ENCODE data around the gene GPHN. TPM values are rescaled to one million over a fixed set of nuclear protein-coding genes. Genes with fewer than 3 reads are reported as not detected.
"Not testable (repeated sequence)": the region's sequence is repeated elsewhere in the genome, so short reads cannot be mapped to it uniquely, and the experiment has no call there.

Gene GPHN
- total and polyA plus RNA-seq, 10 of the 15 experiments (the other 5 are each of a cell fraction or from before 2014, with no cell fraction given), result 22.3 to 48.8 (median 33.1) TPM

DNA sequence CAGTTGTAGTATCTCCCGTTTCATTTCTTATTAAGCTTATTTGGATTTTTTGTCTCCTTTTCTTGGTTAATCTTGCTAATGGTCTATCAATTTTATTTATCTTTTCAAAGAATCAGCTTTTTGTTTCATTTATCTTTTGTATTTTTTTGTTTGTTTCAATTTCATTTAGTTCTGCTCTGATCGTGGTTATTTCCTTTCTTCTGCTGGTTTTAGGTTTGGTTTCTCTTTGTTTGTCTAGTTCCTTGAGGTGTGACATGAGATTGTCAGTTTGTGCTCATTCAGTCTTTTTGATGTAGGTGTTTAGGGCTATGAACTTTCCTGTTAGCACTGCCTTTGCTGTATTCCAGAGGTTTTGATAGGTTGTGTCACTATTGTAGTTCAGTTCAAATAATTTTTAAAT is 207.4 kb downstream of the GPHN start:
- H3K9me3 ChIP-seq (replicated peaks; ENCODE audit: control insufficient read depth, insufficient read depth, low read length); H4K20me1 ChIP-seq (ENCODE audit: control insufficient read depth, insufficient read depth); BruUV-seq (replicated peaks); H3K27me3 ChIP-seq (replicated peaks in 1 of 2; ENCODE audit: control insufficient read depth in 2 of 2, insufficient read depth in 2 of 2, low read length in 1 of 2); H3K27ac ChIP-seq (ENCODE audit: control insufficient read depth, insufficient read depth); CTCF ChIA-PET; POLR2A ChIA-PET; RAD21 ChIA-PET (ENCODE audit: unreplicated experiment); H3K36me3 ChIP-seq (ENCODE audit: control insufficient read depth in 2 of 2, insufficient read depth in 2 of 2, low read length in 1 of 2); FAIRE-seq; H2AFZ ChIP-seq (ENCODE audit: control insufficient read depth, low read depth, low read length); H3K4me1 ChIP-seq (ENCODE audit: control insufficient read depth, insufficient read depth, low read length); H3K79me2 ChIP-seq (ENCODE audit: control insufficient read depth, insufficient read depth, low read length); H3K4me3 ChIP-seq; H3K9ac ChIP-seq (ENCODE audit: control insufficient read depth, insufficient read depth, low read length); intact Hi-C loops (cut with micrococcal nuclease; ENCODE audit: unreplicated experiment); in situ Hi-C loops (cut with MboI): not testable (repeated sequence)
- 20% methylated on average over 2 of the region's 2 CpGs for WGBS (ENCODE audit: insufficient coverage, insufficient replicate concordance, low lambda C conversion rate, missing lambda C conversion rate)
- SMC1A ChIA-PET (ENCODE audit: uncharacterized antibody, unreplicated experiment), result interaction anchor here (0.6 kb wide), 1 partner anchor 100 kb away, joined by 3 read pairs; no protein-coding TSS in a partner anchor
- peak; percentile 47; the same call in 1 of the 3 replicates for ATAC-seq
- peak; percentile 15 for DNase-seq (ENCODE audit: low read depth, low spot score)
- TF ChIP-seq, protein P1, sequence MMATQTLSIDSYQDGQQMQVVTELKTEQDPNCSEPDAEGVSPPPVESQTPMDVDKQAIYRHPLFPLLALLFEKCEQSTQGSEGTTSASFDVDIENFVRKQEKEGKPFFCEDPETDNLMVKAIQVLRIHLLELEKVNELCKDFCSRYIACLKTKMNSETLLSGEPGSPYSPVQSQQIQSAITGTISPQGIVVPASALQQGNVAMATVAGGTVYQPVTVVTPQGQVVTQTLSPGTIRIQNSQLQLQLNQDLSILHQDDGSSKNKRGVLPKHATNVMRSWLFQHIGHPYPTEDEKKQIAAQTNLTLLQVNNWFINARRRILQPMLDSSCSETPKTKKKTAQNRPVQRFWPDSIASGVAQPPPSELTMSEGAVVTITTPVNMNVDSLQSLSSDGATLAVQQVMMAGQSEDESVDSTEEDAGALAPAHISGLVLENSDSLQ (IDR thresholded peaks at IDR 0.05), result peak; percentile 47; the same call in 1 of the 2 replicates
- 0 out of 2 replicates have a peak, but pooled peaks have one; percentile 26 for TF ChIP-seq HDGF (IDR thresholded peaks at IDR 0.05)
- TF ChIP-seq, protein P2, sequence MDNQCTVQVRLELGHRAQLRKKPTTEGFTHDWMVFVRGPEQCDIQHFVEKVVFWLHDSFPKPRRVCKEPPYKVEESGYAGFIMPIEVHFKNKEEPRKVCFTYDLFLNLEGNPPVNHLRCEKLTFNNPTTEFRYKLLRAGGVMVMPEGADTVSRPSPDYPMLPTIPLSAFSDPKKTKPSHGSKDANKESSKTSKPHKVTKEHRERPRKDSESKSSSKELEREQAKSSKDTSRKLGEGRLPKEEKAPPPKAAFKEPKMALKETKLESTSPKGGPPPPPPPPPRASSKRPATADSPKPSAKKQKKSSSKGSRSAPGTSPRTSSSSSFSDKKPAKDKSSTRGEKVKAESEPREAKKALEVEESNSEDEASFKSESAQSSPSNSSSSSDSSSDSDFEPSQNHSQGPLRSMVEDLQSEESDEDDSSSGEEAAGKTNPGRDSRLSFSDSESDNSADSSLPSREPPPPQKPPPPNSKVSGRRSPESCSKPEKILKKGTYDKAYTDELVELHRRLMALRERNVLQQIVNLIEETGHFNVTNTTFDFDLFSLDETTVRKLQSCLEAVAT (IDR thresholded peaks at IDR 0.05), result peak; percentile 89
- TF ChIP-seq NBN (IDR thresholded peaks at IDR 0.05), result peak; percentile 81
- TF ChIP-seq, protein P3, sequence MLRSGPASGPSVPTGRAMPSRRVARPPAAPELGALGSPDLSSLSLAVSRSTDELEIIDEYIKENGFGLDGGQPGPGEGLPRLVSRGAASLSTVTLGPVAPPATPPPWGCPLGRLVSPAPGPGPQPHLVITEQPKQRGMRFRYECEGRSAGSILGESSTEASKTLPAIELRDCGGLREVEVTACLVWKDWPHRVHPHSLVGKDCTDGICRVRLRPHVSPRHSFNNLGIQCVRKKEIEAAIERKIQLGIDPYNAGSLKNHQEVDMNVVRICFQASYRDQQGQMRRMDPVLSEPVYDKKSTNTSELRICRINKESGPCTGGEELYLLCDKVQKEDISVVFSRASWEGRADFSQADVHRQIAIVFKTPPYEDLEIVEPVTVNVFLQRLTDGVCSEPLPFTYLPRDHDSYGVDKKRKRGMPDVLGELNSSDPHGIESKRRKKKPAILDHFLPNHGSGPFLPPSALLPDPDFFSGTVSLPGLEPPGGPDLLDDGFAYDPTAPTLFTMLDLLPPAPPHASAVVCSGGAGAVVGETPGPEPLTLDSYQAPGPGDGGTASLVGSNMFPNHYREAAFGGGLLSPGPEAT (IDR thresholded peaks at IDR 0.05; ENCODE audit: low read depth), result peak; percentile 43; the same call in 1 of the 2 replicates
- TF ChIP-seq, protein P4, sequence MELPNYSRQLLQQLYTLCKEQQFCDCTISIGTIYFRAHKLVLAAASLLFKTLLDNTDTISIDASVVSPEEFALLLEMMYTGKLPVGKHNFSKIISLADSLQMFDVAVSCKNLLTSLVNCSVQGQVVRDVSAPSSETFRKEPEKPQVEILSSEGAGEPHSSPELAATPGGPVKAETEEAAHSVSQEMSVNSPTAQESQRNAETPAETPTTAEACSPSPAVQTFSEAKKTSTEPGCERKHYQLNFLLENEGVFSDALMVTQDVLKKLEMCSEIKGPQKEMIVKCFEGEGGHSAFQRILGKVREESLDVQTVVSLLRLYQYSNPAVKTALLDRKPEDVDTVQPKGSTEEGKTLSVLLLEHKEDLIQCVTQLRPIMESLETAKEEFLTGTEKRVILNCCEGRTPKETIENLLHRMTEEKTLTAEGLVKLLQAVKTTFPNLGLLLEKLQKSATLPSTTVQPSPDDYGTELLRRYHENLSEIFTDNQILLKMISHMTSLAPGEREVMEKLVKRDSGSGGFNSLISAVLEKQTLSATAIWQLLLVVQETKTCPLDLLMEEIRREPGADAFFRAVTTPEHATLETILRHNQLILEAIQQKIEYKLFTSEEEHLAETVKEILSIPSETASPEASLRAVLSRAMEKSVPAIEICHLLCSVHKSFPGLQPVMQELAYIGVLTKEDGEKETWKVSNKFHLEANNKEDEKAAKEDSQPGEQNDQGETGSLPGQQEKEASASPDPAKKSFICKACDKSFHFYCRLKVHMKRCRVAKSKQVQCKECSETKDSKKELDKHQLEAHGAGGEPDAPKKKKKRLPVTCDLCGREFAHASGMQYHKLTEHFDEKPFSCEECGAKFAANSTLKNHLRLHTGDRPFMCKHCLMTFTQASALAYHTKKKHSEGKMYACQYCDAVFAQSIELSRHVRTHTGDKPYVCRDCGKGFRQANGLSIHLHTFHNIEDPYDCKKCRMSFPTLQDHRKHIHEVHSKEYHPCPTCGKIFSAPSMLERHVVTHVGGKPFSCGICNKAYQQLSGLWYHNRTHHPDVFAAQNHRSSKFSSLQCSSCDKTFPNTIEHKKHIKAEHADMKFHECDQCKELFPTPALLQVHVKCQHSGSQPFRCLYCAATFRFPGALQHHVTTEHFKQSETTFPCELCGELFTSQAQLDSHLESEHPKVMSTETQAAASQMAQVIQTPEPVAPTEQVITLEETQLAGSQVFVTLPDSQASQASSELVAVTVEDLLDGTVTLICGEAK (IDR thresholded peaks at IDR 0.05; ENCODE audit: borderline replicate concordance), result peak; percentile 12; the same call in 1 of the 2 replicates
- TF ChIP-seq ATF7 (IDR thresholded peaks at IDR 0.05; ENCODE audit: low read depth), result peak; percentile 59
- peak overlapping the region; percentile 33; the same call in 1 of the 2 replicates for H3K4me2 ChIP-seq (ENCODE audit: control insufficient read depth, insufficient read depth)
